Transverse colon (tissue), 3 donors: Measurements from ENCODE around the gene DGKG.

Experiments
- EP300 ChIP-seq: sonication (generic); formaldehyde crosslinking; IDR thresholded peaks from one replicate; pipeline ENCODE4 v1.6.1; 2017; ENCODE audit warnings: antibody characterized with exemption, low read depth
- POLR2AphosphoS5 ChIP-seq, 3 donors: sonication (generic); formaldehyde crosslinking; IDR thresholded peaks; one replicate each; pipeline ENCODE4 v1.6.1; 2016; ENCODE audit warnings: antibody characterized with exemption in 3 of 3

GRCh38 chr3:186359078-186359477, 3.0 kb downstream of the DGKG start:
- TF ChIP-seq EP300 (no peak), POLR2AphosphoS5 (IDR thresholded peaks at IDR 0.05) (no peak)
